Tracheal epithelial cell (primary cell): ENCODE measurements around the gene ITGB8. TPM values are rescaled to one million over a fixed set of nuclear protein-coding genes. Genes with fewer than 3 reads are reported as not detected.

ENCODE experiments used
- total RNA-seq: library from RNA; depleted of rRNA; stranded (reverse); fragments of >200 nt; gene quantifications from 2 replicates; pipeline ENCODE4 v1.2.1, GENCODE V29; 2014

Gene ITGB8
- 24.9 and 87.0 TPM in 2 replicates for total RNA-seq

DNA sequence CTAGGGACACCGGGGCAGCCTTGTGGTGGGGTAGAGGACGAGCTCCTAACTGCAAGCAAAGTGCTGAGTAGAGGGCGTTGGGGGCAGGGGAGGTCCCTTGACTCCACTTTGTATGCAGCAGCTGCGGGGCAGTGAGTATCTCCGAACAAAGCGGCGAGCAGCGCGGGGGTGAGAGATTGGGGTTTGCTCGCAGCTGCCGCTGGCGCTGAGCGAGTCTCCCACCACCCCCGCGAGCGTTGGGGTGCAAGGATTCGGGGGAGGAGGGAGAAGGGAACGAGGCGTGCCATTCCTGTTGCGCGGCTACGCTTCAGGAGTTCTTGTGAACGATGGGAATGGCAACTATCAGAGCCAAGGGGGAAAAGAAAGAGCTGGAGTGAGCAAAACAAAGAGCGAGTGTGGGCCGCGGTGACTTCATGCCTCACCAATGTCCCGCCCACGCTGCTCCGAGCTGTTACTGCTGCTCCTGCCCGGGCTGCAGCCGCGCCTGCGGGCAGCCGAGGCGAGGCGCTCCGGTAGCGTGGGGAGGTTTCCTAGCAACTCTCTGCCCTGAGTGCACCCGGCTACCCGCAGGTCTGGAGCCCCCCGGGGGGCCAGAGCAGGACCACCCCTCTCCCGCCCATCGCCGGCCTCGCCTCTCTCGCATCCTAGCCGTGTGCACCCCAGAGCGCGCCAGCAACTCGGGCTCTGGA lies at the start of gene ITGB8:
Gene ITGB8, plus strand, starts transcription at position 662 of the 689 bp plus-strand sequence. CDS start 907 bp downstream, outside the sequence.

Other genes starting within 250 kb of the ITGB8 start
- 20.0 and 50.1 TPM in 2 replicates for gene MACC1, start 113.5 kb upstream of the ITGB8 start, total RNA-seq